ENCODE results near the gene GUK1.

The GUK1 gene

DNA sequence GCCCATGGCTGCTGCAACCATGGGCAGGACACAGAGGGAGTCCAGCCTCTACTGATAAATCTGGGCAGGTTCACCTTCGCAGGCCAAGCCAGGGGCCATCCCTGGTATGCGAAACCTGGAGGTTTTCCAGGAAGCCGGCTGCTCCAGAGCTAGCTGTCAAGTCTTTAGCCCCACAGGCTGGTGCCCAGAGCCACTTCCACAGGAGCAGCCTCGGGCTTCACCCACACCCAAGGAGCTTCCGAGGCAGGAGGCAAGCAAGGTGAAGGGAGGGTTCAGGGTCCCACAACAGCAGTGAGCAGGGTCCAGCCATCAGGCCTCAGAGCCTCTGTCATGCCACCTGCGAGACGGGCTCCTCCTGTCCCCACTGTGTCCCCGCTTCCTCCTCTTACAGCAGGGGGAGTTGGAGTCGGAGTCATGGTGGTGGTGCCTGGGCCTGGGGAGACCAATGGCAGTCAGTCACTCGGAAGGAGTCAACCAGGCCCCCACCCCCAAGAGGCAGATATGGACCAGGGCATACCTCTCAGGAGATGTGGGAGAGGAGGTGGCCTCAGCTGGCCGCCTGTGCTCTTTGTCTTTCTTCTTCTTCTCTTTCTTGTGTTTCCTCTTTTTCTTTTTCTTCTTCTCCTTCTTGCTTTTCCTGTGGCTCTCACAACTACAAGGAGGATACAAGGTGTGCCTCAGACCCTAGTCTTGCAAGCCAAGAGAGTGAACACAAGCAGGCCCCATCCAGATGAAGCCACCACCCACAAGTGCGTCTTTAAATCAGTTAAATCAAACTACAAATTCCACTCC lies 39.1 kb upstream of the GUK1 start:
- H3K4me3 ChIP-seq: peak overlapping the region; percentile 92
- TF ChIP-seq CTCF (IDR thresholded peaks at IDR 0.05): no peak
- DNase-seq (ENCODE audit: low spot score): peak; percentile 72
- H3K27ac ChIP-seq: peak overlapping the region in 1 of 2 donors; percentile 96

DNA sequence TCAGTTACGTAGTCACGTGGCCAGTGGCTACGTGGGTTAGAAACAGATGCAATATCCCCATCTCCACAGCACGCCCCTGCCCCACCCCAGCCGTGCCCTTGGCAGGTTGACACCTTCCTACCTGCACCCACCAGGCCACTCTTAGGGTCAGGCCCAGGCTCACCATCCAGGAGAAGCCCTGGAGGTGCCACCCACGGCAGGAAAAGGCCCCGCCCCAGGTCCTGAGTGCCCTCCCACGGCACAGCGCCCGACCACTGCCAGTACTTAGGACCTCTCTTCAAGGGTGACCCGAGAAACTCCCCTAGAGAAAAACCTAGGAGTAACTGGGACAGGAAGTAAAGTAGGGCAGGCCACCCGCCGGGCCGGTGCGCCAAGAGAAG lies 38.5 kb upstream of the GUK1 start:
- peak overlapping the region; percentile 87 to 96 for H3K27ac ChIP-seq
- TF ChIP-seq CTCF (IDR thresholded peaks at IDR 0.05): no peak
- H3K4me3 ChIP-seq: peak overlapping the region; percentile 92
- DNase-seq (ENCODE audit: low spot score): peak; percentile 71

DNA sequence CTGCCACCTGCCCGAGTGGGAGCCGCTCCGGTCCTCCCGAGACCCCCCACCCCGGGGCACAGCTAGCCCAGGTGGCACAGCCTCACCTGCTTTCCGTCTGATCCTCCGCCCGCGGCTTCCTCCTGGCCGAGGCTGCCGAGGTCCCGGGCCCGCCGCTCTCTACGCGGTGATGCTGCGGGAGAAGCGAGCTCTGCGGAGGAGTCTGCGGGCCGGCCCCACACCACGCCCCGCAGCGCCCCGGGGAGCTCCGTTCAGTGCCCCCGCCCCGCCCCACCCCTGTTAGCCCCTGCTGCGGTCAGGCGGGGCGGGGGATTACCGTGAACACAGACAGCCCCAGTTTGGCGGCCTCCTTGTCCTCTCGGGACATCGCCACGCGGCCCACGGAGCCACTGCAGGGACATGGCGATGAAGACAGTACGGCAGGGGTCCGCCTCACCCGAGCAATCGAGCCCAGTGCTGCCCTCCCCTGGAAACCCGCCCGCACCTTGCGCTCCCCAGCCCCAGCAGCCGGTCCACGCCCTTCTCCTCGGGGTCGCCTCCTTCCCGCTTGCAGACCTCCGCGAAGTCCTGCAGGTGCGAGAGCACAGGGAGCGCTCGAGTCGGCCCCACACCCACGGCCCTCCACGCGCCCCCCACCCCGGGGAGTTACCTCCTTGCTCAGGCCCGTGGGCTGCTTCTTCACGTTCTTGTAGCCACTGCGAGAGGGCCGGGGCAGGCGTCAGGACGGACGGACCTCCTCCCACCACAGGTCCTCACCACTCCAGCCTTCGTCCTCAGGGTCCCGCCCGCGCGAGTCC lies 37.9 kb upstream of the GUK1 start:
- TF ChIP-seq CTCF (IDR thresholded peaks at IDR 0.05): no peak
- Histone ChIP-seq H3K27ac (peak overlapping the region; percentile 87 to 96), H3K4me3 (peak overlapping the region; percentile 92)
- DNase-seq (ENCODE audit: low spot score): no peak

- H3K4me3 ChIP-seq: peak within 1 kb of the TSS; percentile 92
- DNase-seq (ENCODE audit: low spot score): peak; percentile 93
- TF ChIP-seq CTCF (IDR thresholded peaks at IDR 0.05): no peak
- peak within 1 kb of the TSS; percentile 87 to 96 for H3K27ac ChIP-seq
Measured at GRCh38 chr1:228102791-228103620, 37.1 kb upstream of the GUK1 start, which contains the start of gene C1orf35. C1orf35 (minus strand) TSS chr1:228103325; CDS start chr1:228103227, 98 bp downstream.

DNA sequence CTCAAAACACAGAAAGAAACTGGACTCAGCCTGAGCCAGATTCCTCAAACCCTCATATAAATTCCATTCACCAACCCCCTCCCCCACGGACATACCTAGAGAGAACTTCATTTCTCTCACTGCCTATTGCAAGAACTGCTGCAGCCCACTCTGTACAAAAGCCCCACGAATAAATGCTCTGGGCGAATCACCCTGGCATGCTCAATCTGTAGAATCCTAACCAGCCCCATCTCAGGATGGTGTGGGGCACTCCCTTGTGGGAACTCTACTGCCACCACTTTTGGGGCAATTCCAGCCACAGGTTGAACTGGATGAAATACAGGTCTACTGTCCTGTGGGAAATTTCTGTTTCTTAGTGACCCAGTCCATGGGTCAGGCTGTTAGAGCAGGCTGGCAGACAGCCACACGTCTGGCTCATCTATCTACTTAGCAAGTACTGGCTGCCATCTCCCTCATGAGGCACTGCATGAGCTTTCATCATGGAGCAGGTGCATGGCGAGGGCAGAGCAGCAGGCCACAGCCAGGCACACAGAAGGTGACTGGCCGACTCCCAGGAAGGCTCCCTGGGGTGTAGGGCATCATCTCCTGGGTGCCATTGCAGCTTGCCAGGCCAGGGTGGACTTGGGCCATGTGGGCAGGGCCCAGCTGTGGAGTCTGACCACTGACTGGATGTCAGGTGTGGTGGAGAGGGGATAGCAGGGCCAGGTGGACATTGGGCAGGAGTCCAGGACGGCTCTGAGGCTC lies 35.4 kb upstream of the GUK1 start:
- DNase-seq (ENCODE audit: low spot score): no peak
- TF ChIP-seq CTCF (IDR thresholded peaks at IDR 0.05): no peak
- no peak overlapping the region for H3K4me3 ChIP-seq
- H3K27ac ChIP-seq: no peak overlapping the region

GRCh38 chr1:228105270-228105995 lies 34.6 kb upstream of the GUK1 start:
- Histone ChIP-seq H3K4me3 (no peak overlapping the region), H3K27ac (no peak overlapping the region)
- DNase-seq (ENCODE audit: low spot score): no peak
- no peak for TF ChIP-seq CTCF (IDR thresholded peaks at IDR 0.05)

Measured in coronary artery (tissue), 2 donors.